Psoas muscle (tissue), 8 donors: Measurements from ENCODE around the gene KRT34. TPM values are rescaled to one million over a fixed set of nuclear protein-coding genes. Genes with fewer than 3 reads are reported as not detected.

Experiments
- ATAC-seq, 4 donors: fragments of 200-7000 bp; cut with Tn5 transposase; one replicate each; pipeline ENCODE4 v1.9.1; 2020; ENCODE audit warnings: moderate library complexity in 3 of 4, mild to moderate bottlenecking in 2 of 4
- DNase-seq, 2 donors: peaks; one replicate each; pipeline ENCODE4 v3.0.0-alpha.2; 2020
- H3K27ac ChIP-seq: fragments of 200-600 bp; one replicate; pipeline ENCODE4 v1.8.0; 2022
- H3K27me3 ChIP-seq, 3 donors: fragments of 200-600 bp in 1 of 3; one replicate each; pipeline versions ENCODE4 v1.6.1 to v1.8.0; 2013 to 2022; ENCODE audit warnings: low read length in 2 of 3, mild to moderate bottlenecking in 2 of 3, moderate library complexity in 1 of 3; ENCODE audit not compliant: insufficient read depth in 3 of 3
- H3K36me3 ChIP-seq, 2 donors: fragments of 200-600 bp in 1 of 2; one replicate each; pipeline versions ENCODE4 v1.6.1 to v1.8.0; 2013 to 2022; ENCODE audit warnings: low read depth in 1 of 2, mild to moderate bottlenecking in 1 of 2, moderate library complexity in 1 of 2; ENCODE audit not compliant: insufficient read depth in 1 of 2
- H3K4me1 ChIP-seq: fragments of 200-600 bp; one replicate; pipeline ENCODE4 v1.8.0; 2022
- H3K4me3 ChIP-seq: fragments of 200-600 bp; one replicate; pipeline ENCODE4 v1.8.0; 2022; ENCODE audit warnings: mild to moderate bottlenecking
- H3K9me3 ChIP-seq: fragments of 200-600 bp; one replicate; pipeline ENCODE4 v1.8.0; 2022
- CTCF ChIP-seq: fragments of 200-600 bp; IDR thresholded peaks from one replicate; pipeline ENCODE4 v1.8.0; 2022; ENCODE audit warnings: antibody characterized with exemption
- WGBS, 3 donors: extraction: QIAGEN DNeasy Blood & Tissue Kit; methylation state at CpG; one replicate each; pipeline versions ENCODE4 v1.1.6 to v1.1.7; 2013; 5-methylcytosine and 5-hydroxymethylcytosine counted together
- intact Hi-C, 2 donors: fragments of 100-400 bp; cut with DNase I; formaldehyde crosslinking; loops; one replicate each; pipeline versions ENCODE4 v1.11.0 to v1.14.2; 2022
- polyA plus RNA-seq, 3 donors: library from polyadenylated mRNA; stranded (reverse); fragments of 200-250 nt; gene quantifications; one replicate each; pipeline ENCODE4 v1.2.3, GENCODE V29; 2013
- total RNA-seq, 4 donors: library from RNA; stranded (reverse); fragmentation: NEBNext Ultra II Directional in 2 of 4; extraction: Animal tissue kit (Norgen Biotek cat#: 25700) in 2 of 4; gene quantifications; one replicate each; pipeline versions ENCODE4 v1.2.1 to v1.2.4, GENCODE V29; 2021 to 2023
- donor health status: healthy with polysubstance abuse.
- donor health status: DM: no; HTN: no; CAD: no; lungs with moderate emphysema.
- donor health status: Bipolar disorder and iron deficiency.
- donor health status: healthy.
- donor health status: DM: yes; HTN: yes; CAD: no.
- donor health status: DM: no; HTN: no; CAD: no.
- donor health status: DM: no; HTN: no; CAD: no.
- donor health status: DM: yes; HTN: yes; CAD: no.

The KRT34 gene
- total and polyA plus RNA-seq, 7 donors: not detected

GRCh38 chr17:41369023-41369422, 13.1 kb downstream of the KRT34 start:
- Histone ChIP-seq H3K9me3 (no peaks in the 10 kb centered on the region), H3K27me3 (peaks cover 0 to 2% (median 1%) of the 10 kb centered on the region in 3 donors), H3K27ac (no peak overlapping the region), H3K4me3 (no peak overlapping the region), H3K36me3 (no peaks in the 10 kb centered on the region), H3K4me1 (no peaks in the 10 kb centered on the region)
- 93 to 98% (median 94%) methylated on average over 2 of the region's 2 CpGs for WGBS, 3 donors
- DNase-seq (no peak), ATAC-seq (no peak)
- intact Hi-C loops: no loop called here
- TF ChIP-seq CTCF: no peak

- ATAC-seq (no peak), DNase-seq (no peak)
- no peak for TF ChIP-seq CTCF
- no peaks in the 10 kb centered on the region for H3K4me1 ChIP-seq
- H3K27ac ChIP-seq: no peak overlapping the region
- H3K27me3 ChIP-seq: peaks cover 0 to 2% (median 0%) of the 10 kb centered on the region in 3 donors
- H3K36me3 ChIP-seq: no peaks in the 10 kb centered on the region
- 59 to 64% (median 63%) methylated on average over 10 of the region's 10 CpGs for WGBS, 3 donors
- intact Hi-C loops: no loop called here
- H3K9me3 ChIP-seq: no peaks in the 10 kb centered on the region
- H3K4me3 ChIP-seq: no peak overlapping the region
Observed at GRCh38 chr17:41367426-41368075, 14.6 kb downstream of the KRT34 start.

- DNase-seq (no peak), ATAC-seq (no peak)
- no peak for TF ChIP-seq CTCF
- no peaks in the 10 kb centered on the region for H3K36me3 ChIP-seq
- intact Hi-C loops: no loop called here
- H3K27ac ChIP-seq: no peak overlapping the region
- H3K4me1 ChIP-seq: no peaks in the 10 kb centered on the region
- no peak overlapping the region for H3K4me3 ChIP-seq
- H3K9me3 ChIP-seq: no peaks in the 10 kb centered on the region
- H3K27me3 ChIP-seq: peaks cover 0 to 2% (median 0%) of the 10 kb centered on the region in 3 donors
Observed at GRCh38 chr17:41366070-41366469, 16.0 kb downstream of the KRT34 start.

- intact Hi-C loops: no loop called here
- Histone ChIP-seq H3K4me3 (no peak overlapping the region), H3K4me1 (no peaks in the 10 kb centered on the region), H3K27ac (no peak overlapping the region), H3K27me3 (no peaks in the 10 kb centered on the region), H3K36me3 (no peaks in the 10 kb centered on the region), H3K9me3 (no peaks in the 10 kb centered on the region)
- TF ChIP-seq CTCF: no peak
- no peak for DNase-seq
- 79 to 89% (median 87%) methylated on average over 2 of the region's 2 CpGs for WGBS, 3 donors
- ATAC-seq: no peak
Observed at GRCh38 chr17:41363881-41364280, 18.2 kb downstream of the KRT34 start.
